Activated CD8-positive, alpha-beta memory T cell treated with anti-CD3 and anti-CD28 coated beads, Interleukin-2, amount 50 U/mL, for 4 hours (primary cell): ENCODE data around the gene ADCK1.
"Not testable (repeated sequence)": the region's sequence is repeated elsewhere in the genome, so short reads cannot be mapped to it uniquely, and the experiment has no call there.

Experiments
- DNase-seq: peaks from one replicate; pipeline ENCODE4 v3.0.0-alpha.2; 2020

ADCK1 gene

GRCh38 chr14:77867476-77867875 lies 67.6 kb downstream of the ADCK1 start:
- DNase-seq = no peak

- no peak for DNase-seq
These were observed 68.8 kb downstream of the ADCK1 start for GRCh38 chr14:77868552-77869285.

GRCh38 chr14:77869340-77869739 lies 69.4 kb downstream of the ADCK1 start:
- no peak for DNase-seq

GRCh38 chr14:77870646-77871045 lies 70.7 kb downstream of the ADCK1 start:
- DNase-seq = no peak

GRCh38 chr14:77872152-77872551 lies 72.2 kb downstream of the ADCK1 start:
- DNase-seq = no peak

GRCh38 chr14:77872983-77873382 lies 73.1 kb downstream of the ADCK1 start:
- no peak for DNase-seq

- DNase-seq = no peak
These were observed 78.9 kb downstream of the ADCK1 start for GRCh38 chr14:77878783-77879182.

- DNase-seq = no peak
These were observed 80.1 kb downstream of the ADCK1 start for GRCh38 chr14:77880056-77880455.

- DNase-seq = no peak
These were observed 82.2 kb downstream of the ADCK1 start for GRCh38 chr14:77882098-77882497.

- DNase-seq = no peak
These were observed 82.7 kb downstream of the ADCK1 start for GRCh38 chr14:77882636-77883035.

GRCh38 chr14:77883131-77883846 lies 83.4 kb downstream of the ADCK1 start:
- DNase-seq = no peak

GRCh38 chr14:77883847-77884238 lies 83.9 kb downstream of the ADCK1 start:
- DNase-seq = no peak

- no peak for DNase-seq
These were observed 85.5 kb downstream of the ADCK1 start for GRCh38 chr14:77885367-77885766.

GRCh38 chr14:77886010-77886409 lies 86.1 kb downstream of the ADCK1 start:
- DNase-seq = no peak

- not testable (repeated sequence) for DNase-seq
These were observed 89.0 kb downstream of the ADCK1 start for GRCh38 chr14:77888903-77889302.

GRCh38 chr14:77889971-77890442 lies 90.1 kb downstream of the ADCK1 start:
- DNase-seq = no peak

GRCh38 chr14:77890873-77891272 lies 91.0 kb downstream of the ADCK1 start:
- DNase-seq = no peak

GRCh38 chr14:77892381-77892871 lies 92.5 kb downstream of the ADCK1 start:
- no peak for DNase-seq

GRCh38 chr14:77892890-77893484 lies 93.1 kb downstream of the ADCK1 start:
- no peak for DNase-seq

GRCh38 chr14:77897374-77897773 lies 97.5 kb downstream of the ADCK1 start:
- DNase-seq = no peak

GRCh38 chr14:77902811-77903210 lies 102.9 kb downstream of the ADCK1 start:
- DNase-seq = no peak

- no peak for DNase-seq
These were observed 103.3 kb downstream of the ADCK1 start for GRCh38 chr14:77903221-77903620.

GRCh38 chr14:77903937-77904617 lies 104.2 kb downstream of the ADCK1 start:
- no peak for DNase-seq
